ENCODE measurements around the gene PLPPR4.
"Not testable (repeated sequence)": the region's sequence is repeated elsewhere in the genome, so short reads cannot be mapped to it uniquely, and the experiment has no call there.

The PLPPR4 gene, protein sequence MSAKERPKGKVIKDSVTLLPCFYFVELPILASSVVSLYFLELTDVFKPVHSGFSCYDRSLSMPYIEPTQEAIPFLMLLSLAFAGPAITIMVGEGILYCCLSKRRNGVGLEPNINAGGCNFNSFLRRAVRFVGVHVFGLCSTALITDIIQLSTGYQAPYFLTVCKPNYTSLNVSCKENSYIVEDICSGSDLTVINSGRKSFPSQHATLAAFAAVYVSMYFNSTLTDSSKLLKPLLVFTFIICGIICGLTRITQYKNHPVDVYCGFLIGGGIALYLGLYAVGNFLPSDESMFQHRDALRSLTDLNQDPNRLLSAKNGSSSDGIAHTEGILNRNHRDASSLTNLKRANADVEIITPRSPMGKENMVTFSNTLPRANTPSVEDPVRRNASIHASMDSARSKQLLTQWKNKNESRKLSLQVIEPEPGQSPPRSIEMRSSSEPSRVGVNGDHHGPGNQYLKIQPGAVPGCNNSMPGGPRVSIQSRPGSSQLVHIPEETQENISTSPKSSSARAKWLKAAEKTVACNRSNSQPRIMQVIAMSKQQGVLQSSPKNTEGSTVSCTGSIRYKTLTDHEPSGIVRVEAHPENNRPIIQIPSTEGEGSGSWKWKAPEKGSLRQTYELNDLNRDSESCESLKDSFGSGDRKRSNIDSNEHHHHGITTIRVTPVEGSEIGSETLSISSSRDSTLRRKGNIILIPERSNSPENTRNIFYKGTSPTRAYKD

GRCh38 chr1:99264201-99265021, at the start of gene PLPPR4:
TSS of gene PLPPR4 (plus strand) at chr1:99264492. CDS start at chr1:99264594, 102 bp downstream.
- DNase-seq = peak; percentile 23

GRCh38 chr1:99216956-99217355, 47.3 kb upstream of the PLPPR4 start:
- no peak for DNase-seq

DNA sequence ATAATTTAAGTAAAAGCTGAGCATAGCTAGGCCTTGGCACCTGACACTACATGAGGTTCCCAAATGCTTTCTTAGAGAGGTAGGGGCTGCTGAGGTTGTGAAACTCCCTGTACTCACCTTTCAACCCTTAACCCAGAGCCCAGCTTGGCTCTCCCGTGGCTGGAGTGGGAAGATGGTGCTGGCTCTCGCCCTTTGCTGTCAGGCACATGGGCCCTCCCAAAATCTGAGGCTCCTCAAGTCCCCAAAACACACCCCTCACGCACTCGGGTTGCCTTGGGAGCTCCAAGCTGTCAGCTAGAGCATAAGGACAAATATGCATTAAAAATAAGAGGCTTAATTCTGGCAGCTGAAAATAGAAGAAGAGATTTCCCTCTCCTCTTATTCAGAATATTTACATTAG, 46.7 kb upstream of the PLPPR4 start:
- DNase-seq = no peak

DNA sequence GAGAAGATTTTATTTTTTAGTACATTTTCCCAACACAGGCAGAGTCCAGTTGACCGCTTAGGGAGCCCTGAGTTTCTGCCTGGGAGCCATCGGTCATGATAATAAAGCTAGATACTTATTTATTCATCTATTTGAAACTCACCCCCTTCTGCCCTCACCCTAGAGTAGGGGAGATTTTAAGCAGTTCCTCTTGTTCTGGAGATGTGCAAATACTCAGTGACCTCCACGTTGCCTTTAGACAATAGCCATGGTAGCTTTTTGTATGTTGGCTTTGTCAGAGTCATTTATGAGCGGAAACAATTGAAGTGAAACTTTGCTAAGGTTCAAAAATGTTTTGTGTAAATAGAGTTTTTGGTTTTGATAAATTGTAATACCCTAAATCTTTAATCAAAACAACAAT, 45.7 kb upstream of the PLPPR4 start:
- no peak for DNase-seq

DNA sequence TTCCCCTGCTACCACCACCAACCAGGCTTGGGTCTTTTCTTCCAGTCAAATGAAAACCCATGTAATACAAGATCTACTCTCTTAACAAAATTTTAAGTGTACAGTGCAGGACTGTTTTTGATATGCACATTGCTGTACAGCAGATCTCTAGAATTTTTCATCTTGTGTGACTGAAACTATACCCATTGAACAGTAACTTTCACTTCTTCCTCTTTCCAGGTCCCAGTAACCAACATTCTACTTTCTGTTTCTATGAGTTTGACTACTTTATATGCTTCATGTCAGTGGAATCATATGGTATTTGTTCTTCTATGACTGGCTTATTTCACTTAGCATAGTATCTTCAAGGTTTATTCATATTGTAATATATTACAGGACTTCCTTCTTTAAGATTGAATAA, 45.3 kb upstream of the PLPPR4 start:
- no peak for DNase-seq

GRCh38 chr1:99227056-99227897, 37.0 kb upstream of the PLPPR4 start:
- no peak for DNase-seq

DNA sequence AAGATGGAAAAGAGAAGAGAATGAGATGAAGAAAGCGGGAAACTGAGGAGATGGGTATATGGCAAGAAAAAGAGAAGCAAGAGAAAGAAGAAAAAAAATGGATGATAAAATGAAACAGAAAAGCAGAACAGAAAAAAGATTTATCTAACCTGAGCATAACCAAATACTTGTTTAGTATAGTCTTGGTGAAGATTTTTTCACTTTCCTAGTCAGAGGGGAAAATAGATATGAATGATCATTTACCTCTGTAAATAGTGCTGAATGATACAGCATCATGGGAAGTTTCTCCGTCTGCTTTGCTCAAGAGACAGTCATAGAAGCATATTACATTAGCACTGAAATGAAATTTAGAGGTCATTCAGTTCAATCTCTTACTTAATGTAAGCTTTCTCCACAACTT, 36.1 kb upstream of the PLPPR4 start:
- DNase-seq = no peak

GRCh38 chr1:99229122-99229521, 35.2 kb upstream of the PLPPR4 start:
- DNase-seq = no peak

GRCh38 chr1:99230695-99231094, 33.6 kb upstream of the PLPPR4 start:
- DNase-seq = no peak

DNA sequence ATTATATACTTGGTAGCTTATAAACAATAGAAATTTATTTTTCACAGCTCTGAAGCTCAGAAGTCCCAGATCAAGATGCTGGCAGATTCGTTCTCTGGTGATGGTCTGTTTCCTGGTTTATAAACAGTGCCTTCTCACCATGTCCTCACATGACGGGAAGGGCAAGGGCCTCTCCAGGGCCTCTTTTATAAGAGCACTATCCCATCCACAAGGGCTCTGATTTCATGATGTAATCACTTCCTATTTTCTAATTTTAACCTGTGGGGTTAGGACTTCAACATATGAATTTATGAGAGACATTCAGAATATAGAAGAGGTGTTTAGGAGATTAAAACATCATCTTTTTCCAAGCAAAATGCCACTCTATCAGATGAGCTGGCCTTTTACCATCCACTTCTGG, 32.1 kb upstream of the PLPPR4 start:
- DNase-seq = no peak

DNA sequence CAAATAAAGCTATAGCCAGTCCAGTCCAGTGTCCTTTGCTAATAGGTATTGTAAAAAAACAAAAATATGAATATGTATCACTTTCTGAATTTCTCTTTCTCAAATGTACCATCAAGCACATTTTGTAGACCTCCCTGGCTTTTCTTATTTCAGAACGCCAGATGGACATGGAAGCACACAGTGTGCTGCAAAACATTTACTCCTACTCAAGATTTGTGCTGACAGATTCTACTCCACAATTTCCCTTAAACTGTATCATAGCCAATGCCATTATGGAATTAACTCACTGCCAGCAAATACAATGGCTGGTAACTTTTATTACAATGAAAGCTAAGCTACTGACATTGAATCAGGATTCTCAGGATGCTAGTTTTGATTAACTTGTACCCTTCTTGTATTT, 30.8 kb upstream of the PLPPR4 start:
- no peak for DNase-seq

- no peak for DNase-seq
Measured at GRCh38 chr1:99236756-99237155, 27.5 kb upstream of the PLPPR4 start.

GRCh38 chr1:99239690-99240089, 24.6 kb upstream of the PLPPR4 start:
- DNase-seq = no peak

- DNase-seq = no peak
Measured at GRCh38 chr1:99240621-99241020, 23.7 kb upstream of the PLPPR4 start.

DNA sequence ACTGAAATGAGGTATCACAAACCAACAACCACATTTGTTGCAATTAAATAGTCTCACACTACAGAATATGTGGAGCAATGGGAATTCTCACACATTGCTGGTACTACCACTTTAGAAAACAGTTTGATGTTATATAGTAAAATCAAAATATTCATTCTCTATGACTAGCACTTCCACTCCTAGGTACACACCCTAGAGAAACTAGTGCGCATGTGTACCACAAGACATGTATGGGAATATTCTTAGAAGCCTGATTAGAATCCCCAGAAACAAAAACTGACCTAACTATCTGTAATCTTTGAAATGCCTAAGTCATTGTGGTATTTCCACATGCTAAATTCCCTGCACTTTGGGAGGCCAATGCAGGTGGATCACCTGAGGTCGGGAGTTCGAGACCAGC, 18.1 kb upstream of the PLPPR4 start:
- DNase-seq = no peak

GRCh38 chr1:99247199-99247598, 17.1 kb upstream of the PLPPR4 start:
- DNase-seq = no peak

GRCh38 chr1:99250728-99251127, 13.6 kb upstream of the PLPPR4 start:
- DNase-seq = no peak

DNA sequence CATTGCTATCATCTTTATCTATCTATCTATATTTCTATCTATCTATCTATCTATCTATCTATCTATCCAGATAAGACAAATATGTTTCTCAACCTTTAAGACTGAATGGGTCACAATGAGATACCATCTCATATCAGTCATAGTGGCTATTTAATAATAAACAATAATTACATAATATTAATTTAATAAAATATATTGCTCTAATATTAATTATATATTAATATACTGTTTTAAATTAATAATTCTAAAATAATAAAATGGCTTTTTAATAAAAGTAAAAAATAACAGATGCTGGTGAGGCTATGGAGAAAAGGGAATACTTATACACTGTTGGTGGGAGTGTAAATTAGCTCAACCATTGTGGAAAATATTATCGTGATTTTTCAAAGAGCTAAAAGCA, 13.0 kb upstream of the PLPPR4 start:
- DNase-seq = no peak

DNA sequence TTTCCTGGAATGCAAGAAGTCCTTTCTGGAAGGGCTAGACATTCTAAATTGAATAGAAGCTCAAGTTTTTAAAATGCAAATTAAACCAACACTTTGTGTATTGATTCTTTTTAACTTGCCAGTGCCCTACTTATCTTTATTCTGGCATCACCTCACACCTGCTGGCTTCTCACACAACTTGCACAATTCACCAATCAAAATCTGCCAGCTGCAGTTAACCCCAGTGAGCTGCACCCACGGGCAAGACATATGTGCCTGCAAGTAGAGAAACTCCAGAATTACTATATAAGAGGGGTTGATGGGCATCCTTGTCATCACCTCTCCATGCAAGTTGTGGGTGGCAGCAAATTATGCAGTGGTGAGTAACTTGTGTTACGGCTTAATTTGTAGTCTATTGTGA, 11.7 kb upstream of the PLPPR4 start:
- DNase-seq = no peak

GRCh38 chr1:99260402-99260801, 3.9 kb upstream of the PLPPR4 start:
- not testable (repeated sequence) for DNase-seq

- no peak for DNase-seq
Measured at GRCh38 chr1:99265124-99265523, 832 bp downstream of the PLPPR4 start.

DNA sequence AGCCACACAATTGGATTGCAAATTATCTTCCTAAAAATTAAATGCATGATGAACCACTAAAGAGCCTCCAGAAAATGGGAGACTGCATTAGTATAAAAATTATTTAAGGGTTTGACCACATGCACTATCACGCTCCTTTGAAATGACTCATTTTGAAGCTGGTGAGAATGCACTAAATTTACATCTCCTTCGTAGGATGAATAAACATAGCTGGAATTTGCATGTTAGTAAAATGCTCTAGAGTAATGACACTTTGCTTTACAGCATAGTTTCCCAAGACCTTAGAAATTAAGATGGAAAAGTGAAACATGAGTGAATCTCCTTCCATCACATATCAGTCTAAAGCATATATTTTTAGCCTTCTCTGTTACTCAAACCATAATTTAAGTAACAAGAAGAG, 2.4 kb downstream of the PLPPR4 start:
- peak; percentile 78 for DNase-seq

DNA sequence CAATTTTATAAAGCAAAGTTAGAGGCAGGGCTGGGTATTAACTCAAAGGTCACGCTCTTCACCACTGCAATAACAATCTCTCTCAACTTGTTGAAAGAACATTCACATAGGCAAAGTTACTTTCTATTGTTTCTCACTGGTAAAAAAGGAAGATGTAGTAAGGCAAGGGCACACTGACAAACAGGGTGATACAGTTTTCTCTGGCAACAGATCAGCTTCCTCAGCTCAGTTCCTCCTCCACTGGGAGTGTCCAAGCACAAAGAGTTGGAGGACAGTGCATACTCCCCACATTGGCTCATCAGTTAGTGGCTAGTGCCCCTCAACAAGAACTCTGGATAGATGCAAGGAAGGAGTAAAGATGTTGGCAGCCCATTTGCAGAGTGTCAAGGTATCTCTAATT, 3.7 kb downstream of the PLPPR4 start:
- DNase-seq = peak; percentile 12
